Measurements from ENCODE around the gene AHDC1.
"Not testable (repeated sequence)": the region's sequence is repeated elsewhere in the genome, so short reads cannot be mapped to it uniquely, and the experiment has no call there.

AHDC1 gene, protein sequence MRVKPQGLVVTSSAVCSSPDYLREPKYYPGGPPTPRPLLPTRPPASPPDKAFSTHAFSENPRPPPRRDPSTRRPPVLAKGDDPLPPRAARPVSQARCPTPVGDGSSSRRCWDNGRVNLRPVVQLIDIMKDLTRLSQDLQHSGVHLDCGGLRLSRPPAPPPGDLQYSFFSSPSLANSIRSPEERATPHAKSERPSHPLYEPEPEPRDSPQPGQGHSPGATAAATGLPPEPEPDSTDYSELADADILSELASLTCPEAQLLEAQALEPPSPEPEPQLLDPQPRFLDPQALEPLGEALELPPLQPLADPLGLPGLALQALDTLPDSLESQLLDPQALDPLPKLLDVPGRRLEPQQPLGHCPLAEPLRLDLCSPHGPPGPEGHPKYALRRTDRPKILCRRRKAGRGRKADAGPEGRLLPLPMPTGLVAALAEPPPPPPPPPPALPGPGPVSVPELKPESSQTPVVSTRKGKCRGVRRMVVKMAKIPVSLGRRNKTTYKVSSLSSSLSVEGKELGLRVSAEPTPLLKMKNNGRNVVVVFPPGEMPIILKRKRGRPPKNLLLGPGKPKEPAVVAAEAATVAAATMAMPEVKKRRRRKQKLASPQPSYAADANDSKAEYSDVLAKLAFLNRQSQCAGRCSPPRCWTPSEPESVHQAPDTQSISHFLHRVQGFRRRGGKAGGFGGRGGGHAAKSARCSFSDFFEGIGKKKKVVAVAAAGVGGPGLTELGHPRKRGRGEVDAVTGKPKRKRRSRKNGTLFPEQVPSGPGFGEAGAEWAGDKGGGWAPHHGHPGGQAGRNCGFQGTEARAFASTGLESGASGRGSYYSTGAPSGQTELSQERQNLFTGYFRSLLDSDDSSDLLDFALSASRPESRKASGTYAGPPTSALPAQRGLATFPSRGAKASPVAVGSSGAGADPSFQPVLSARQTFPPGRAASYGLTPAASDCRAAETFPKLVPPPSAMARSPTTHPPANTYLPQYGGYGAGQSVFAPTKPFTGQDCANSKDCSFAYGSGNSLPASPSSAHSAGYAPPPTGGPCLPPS (N-terminal part only)

DNA sequence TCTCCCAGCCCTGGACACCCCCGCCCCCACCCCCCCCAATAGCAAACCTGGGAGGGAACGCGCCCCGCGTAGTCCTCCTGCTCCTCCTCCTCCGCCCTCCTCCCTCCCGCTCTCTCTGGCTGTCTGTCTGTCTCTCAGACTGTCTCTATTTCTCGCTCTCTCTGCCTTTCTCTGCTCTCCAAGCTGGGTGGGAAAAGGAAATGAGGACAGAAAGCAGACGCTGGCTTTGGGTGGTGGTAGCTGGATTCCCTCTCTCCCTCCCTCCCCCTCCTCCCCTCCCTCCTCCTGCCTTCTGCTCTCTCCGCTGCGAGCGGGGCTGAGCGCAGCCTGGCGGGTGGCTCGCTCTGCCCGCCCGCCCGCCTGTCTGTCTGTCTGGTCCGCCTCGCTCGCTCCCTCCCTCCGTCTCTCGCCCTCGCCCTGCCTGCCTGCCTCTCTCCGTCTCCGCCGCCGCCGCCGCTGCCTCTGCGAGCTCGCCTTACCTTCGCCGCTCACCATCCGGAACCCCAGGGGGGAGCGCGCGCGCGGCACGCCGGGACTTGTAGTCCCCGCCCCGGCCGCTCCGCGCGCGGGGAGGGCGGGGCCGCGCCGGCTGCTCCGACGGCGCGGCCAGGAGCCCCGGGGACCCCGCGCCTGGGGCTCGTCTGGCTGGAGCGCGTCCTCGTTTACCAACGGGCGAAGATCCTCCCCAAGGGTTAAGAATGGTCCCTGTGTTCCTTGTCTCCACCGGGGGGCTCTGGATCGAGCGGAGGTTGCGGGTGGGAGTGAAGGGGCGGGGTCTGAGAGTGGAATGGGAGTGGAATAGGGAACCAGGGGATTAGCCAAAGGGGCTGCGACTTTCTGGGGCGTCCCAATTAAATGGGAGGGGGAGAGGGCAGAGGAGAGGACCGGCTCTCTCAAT lies at the start of gene AHDC1:
AHDC1 (minus strand) TSS at position 464 of the 898 bp plus-strand sequence. CDS start 52,029 bp downstream, outside the sequence.
- peak; percentile 92 for DNase-seq

DNA sequence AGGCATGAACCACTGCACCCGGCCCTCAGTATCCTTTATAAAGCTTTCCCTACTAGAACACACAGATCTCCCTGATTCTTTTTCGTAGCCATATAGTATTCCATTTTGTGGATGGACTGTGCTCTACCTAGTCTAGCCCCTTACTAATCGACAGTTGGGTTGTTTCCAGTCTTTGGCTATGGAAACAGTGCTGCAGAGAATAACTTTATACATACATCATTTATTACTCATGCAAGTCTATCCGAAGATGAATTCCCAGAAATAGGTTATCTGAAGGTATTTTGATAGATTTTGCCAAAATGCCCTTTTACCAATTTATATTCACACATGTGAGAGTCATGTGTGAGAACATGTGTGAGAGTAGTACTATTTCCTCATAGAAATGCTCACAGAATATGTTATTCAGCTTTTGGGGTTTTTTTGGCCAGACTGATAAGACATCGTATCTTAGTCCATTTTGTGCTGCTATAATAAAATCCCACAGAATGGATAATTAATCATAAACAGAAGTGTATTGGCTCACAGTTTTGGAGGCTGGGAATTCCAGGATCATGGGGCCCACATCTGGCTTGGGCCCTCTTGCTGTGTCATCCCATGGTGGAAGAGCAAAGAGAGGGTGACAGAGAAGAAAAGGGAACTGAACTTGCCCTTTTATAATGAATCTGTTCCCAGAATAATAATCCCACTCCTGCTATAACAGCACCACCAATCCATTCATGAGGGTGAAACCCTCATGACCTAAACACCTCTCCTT lies 48.3 kb upstream of the AHDC1 start:
- no peak for DNase-seq

DNA sequence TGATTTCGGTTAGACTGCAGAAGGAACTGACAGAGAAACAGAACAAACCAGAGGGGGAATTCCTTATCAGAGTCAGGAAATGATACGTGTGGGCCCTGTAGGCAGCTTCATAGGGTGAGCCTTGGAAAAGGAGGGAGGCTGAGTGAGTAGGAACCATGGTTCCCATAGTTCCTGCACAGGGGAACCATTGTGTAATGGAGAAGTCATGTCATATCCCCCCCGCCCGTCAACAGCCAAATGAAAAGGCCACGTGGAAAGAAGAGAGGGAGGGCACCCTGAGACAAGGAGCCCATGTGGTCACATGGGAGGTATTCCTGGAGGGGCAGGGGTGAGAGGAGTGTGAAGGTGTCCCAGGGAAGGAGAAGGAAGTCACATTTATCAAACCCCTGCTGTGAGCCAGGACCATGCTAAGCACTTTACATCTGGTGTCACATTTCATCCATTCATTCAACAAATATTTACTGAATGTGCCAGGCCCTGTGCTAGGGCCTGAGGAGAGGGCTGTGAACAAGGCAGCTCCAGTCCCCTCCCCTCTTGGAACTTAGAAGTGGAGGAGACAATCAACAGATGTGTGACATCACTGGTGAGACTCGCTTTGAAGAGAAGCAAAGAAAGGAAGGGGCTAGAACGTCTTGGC lies 46.7 kb upstream of the AHDC1 start:
- no peak for DNase-seq

DNA sequence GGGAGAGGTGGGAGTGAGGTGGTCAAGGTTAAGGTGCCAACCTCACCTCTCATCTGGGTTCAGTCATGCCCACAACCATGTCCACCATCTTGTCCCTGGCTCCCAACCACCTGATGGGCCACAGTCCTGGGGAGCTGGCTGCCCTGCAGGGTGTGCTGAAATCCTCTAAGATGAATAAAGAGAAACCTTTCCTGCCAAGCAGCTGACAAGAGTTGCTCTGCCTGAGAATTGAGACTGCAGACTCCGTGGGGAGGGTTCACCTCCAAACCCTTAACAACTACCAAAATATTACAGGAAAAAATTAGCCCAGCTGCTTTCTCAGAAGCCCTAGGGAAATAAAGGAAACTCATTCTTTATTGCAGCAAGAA lies 46.2 kb upstream of the AHDC1 start:
- no peak for DNase-seq

DNA sequence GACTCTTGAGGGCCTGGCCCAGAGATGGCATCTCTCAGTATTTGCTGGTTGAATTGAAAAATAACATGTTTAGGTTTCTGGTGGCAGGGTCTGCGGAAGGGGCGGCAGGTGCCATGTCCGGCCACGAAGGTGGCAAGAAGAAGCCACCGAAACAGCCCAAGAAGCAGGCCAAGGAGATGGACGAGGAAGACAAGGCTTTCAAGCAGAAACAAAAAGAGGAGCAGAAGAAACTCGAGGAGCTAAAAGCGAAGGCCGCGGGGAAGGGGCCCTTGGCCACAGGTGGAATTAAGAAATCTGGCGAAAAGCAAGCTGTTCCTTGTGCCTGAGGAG lies 45.3 kb upstream of the AHDC1 start:
- no peak for DNase-seq

DNA sequence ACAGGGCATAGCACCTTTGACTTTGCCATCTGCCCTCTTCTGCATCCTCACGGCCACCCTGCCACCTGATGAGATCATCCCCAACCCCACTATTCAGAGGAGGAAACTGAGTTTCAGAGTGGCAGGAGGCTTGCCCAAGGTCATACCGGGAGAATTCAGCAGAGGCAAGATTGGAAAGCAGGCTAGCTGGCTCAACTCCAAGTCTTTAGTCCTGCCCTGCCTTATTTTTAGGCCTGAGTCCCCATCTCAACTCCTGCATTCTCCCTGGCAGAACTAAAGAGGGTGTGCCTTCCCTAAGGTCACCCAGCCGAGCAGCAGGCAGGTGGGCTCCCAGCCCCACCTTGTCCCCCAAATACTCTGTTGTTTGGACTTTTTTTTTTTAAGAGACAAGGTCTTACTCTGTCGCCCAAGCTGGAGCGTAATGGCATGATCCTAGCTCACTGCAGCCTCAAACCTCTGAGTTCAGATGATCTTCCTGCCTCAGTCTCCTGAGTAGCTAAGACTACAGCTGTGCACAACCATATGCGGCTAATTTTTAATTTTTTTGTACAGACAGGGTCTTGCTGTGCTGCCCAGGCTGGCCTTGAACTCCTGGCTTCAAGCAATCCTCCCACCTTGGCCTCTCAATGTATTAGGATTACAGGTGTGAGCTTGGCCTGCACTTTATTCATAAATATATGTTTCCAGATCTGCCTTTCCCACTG lies 44.8 kb upstream of the AHDC1 start:
- DNase-seq = no peak

DNA sequence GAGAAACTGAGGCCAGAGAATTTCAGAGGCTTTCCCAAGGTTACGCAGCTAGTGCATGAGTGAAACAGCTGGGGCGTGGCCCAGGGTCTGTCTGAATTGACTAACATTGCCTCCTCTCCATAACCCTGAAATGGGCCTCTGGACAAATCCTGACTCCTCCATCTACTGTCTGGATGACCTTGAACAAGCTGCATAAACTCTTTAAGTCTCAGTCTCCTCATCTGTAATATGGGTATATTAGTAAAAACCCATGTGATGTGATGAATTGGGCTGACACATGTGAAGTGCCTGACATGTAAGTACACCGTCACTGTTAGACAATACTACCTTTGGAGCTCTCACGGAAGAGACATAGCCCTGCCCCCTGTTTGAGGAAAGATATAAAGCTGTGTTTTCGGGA lies 43.4 kb upstream of the AHDC1 start:
- no peak for DNase-seq

DNA sequence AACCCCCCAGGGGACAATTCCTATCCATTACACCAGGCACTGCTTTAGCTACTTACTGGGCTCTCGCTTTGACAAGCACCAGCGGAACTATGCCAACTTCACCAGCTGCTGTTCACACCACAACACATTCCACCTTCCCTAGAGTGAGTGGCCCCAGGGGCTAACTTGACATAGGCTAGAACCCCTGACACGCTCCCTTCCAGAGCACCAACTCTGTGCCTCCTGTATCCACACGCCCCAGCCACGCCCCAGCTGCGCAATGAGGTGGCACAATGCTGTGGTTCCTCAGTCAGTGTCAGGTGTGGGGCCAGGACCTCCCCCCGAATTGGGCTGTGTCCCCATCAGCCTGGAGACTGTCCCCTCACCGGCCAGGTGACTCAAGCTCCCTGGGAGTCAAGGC lies 42.7 kb upstream of the AHDC1 start:
- DNase-seq = no peak

DNA sequence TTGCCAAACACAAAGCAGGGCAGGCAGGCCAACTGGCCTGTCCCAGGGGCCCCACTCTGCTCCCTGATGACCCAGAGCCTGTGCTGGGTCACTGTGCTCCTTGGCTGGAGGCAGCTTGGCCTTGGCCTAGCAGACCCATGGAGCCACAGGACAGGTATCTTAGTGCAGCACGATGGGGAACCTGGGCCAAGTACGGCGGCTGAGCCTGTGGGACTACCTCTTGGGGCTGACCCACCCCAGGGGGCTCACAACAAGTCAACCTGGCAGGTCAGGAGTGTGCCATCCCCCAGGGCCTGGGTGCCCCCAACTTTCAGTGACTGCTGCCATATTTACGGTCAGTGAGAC lies 41.1 kb upstream of the AHDC1 start:
- no peak for DNase-seq

DNA sequence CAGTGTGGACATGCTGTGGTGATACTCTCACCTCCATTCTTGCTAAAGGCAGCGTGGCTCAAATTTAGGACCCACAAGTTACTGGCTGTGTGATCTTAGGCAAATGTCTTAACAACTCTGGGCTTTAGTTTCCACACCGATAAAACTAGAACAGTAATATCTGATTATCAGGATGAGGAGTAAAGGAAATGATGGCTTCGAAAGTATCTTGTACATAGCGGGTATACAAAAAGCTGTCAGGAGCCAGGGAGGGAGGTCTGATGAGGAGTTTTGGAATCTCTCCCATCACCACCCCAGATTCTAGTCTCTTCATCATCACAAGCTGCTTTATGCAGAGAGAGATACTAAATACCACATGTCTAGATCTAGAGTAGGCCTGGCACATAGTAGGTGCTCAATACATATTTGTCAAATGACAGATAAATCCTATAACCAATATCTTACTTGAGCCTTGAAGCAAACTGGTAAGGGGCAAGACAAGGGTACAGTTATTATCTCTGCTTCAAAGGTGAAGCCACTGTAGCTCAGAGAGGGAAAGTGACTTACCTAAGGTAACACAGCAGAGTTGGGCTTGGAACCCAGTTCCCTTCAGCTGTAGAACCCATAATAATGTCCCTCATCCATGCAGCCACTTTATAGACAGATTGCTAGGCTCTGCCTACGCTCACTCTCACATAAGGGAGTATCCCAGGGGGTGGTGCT lies 40.6 kb upstream of the AHDC1 start:
- DNase-seq = no peak

DNA sequence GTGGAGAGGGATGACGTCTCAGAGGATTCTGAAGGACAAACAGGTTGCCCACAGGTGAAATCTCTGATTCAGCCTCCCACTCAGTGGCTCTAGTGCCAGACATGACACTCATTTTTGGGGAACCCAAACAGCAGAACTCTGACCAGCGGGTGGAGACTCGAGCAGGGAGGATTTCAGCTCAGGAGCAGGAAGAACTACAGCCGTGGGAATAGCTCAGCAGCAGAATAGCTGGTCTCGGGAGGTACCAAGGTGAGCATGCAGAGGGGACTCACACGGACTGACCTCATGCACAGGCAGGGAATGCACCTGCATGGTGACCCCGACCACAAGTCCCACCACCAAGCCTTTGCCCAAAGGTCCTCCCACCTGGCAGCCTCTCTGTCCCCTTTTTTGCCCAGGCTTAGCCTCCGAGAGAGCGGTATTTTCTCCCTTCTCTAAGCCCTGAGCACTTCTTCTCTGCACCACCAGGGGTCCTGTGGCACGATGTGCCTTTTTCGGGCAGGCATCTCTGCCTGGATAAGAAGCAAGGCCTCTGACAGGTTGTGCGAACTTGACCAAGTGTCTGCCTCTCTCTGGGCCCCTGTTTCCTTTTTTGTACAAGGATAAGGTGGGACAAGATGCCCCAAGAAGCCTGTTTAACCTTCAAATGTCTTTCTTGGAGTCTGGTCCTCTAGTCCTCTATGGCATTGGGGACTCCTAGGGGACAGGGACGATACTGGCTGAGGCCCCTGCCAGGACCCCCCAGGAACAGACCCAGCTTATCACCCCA lies 39.8 kb upstream of the AHDC1 start:
- peak; percentile 84 for DNase-seq

DNA sequence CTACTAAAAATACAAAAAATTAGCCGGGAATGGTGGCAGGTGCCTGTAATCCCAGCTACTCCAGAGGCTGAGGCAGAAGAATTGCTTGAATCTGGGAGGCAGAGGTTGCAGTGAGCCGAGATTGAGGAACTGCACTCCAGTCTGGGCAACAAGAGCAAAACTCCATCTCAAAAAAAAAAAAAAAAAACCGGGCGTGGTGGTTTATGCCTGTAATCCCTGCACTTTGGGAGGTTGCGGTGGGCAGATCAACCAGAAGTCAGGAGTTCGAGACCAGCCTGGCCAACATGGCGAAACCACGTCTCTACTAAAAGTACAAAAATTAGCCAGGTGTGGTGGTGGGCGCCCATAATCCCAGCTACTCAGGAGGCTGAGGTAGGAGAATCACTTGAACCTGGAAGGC lies 36.6 kb upstream of the AHDC1 start:
- DNase-seq = not testable (repeated sequence)

DNA sequence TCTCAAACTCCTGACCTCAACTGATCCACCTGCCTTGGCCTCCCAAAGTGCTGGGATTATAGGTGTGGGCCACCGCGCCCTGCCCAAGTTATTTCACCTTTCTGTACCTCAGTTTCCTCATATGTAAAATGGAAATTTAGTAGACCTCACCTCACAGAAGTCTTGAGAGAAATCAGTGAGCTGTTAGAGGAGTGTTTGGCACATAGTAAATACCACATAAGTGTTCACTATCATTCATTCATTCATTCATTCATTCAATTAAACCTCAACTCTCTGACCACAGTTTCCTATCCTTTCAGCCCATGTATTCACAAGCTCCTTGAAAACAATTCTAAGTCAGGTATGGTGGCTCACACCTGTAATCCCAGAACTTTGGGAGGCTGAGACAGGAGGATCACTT lies 34.9 kb upstream of the AHDC1 start:
- no peak for DNase-seq

DNA sequence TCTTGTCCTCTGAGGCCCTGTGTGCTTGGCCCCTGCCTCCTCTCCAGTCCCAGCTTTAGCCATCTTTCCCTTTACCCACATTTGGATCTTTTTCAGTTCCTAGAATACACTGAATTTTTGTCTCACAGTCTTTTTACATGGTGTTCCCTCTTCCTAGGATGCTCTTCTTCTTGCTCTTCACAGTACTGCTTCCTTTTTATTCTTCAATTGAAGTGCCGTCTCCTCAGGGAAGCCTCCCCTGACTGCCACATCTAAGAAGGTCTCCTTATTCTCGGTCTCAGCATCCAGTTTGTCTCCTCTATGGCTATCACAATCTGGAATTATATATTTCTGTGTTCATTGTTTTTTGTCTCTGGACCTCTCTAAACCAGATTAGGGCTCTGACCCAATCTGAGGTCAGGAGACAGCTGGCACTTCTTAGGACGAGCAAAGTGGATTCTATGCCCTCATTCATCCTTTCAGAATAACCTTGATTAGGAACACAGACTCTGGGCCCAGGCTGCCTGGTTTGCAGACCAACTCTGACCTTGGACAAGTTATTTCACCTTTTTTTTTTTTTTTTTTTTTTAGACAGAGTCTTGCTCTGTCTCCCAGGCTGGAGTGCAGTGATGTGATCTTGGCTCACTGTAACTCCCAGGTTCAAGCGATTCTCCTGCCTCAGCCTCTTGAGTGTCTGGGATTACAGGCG lies 34.2 kb upstream of the AHDC1 start:
- DNase-seq = no peak

DNA sequence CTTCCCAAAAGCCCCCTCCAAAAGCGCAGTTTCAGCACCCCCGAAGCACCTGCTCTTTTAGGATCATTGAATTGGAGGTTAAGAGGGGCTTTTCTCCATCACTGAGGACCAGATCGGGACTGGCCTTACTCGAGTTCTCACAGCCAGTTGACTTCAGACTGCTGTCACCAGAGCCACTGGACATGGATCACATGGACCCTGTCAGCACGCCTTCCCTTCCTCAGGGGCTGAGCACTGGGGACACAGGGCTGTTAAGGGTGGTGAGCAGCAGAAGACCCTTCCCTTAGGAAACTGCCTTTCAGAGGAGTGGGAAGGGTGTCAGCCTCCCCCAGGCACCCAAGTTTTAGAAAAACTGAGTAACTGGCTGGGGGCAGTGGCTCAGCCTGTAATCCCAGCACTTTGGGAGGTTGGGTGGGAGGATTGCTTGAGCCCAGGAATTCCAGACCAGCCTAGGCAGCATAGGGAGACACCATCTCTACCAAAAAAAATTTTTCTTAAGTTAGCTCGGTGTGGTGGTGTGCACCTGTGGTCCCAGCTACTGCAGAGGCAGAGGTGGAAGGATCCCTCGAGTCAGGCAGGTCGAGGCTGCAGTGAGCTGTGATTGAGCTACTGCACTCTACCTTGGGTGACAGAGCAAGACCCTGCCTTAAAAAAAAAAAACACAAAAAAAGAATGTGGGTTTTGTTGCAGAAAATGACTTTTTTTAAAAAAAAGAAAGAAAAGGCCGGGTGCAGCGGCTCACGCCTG lies 31.6 kb upstream of the AHDC1 start:
- no peak for DNase-seq

DNA sequence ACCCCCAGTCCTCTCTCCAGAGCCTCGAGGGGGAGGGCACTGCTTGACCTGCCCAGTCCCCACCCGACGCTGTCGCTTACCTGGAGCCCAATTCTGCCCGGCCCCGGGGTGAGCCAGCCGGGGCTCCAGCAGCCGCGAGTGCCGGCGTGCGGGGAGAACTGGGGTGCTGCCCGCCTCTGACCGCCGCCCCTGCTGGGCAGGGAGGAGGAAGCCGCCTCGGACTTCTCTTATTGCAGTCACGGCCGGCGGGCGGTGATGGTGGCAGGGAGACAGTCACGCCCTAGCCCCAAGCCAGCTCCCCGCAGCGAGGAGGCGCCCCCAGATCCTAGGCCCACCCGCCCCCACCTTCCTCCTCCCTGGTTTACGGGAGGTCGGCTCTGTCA lies 31.0 kb upstream of the AHDC1 start, which contains the start of gene FGR:
FGR (minus strand) TSS at position 201 of the 383 bp plus-strand sequence. CDS start 11,269 bp downstream, outside the sequence.
- DNase-seq = no peak

DNA sequence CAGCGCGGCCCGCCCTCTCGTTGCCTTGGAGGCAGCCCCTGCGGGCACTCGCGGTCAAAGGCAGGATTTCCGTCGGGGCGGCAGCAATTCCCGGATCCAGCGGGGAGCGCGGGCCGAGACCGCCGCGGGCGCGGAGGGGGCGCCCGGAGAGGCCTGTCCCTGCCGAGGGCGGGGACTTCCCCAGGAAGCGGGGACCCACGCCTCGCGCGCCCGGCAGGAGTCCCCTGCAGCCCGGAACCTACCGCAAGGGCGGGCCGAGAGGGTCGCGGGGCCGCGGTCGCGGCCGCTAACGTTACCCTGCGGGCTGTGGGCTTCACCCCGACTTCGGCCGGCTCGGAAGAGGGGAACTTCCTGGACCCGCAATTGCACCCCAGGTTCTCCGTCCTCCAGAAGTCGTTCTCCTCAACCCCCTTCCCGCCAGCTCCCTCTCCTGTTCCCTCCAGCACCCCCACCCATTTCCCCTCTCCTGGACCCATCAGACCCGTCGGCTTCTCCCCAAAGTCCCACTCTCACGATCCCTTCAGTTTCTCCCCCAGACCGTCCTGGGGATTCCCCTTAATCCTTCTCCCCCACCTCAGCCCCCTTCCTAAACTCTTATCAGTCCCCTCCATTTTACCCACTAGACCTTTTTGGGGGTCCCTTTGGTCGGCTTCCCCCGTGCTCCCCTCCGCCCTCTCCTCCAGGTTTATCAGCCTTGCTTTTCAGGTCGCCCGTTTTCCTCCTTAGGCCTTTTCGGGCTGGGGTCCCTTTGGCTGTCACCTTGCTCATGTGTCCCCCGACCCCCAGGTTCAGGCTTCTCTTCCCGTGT lies 30.4 kb upstream of the AHDC1 start:
- peak; percentile 73 for DNase-seq

Measured in CD4-positive, alpha-beta T cell treated with Interleukin-10 for 1 hour (primary cell).